Subcutaneous adipose tissue (tissue), 4 donors: ENCODE results near the gene MICAL2. TPM values are rescaled to one million over a fixed set of nuclear protein-coding genes. Genes with fewer than 3 reads are reported as not detected.

Experiments
- CTCF ChIP-seq: fragments of 450-650 bp; IDR thresholded peaks from one replicate; pipeline ENCODE4 v1.5.1; 2016; ENCODE audit warnings: low read depth, mild to moderate bottlenecking, control low read depth, antibody characterized with exemption, moderate library complexity
- total RNA-seq, 4 donors: library from RNA; depleted of rRNA; stranded (reverse); fragments of >200 nt; gene quantifications; one replicate each; pipeline ENCODE4 v1.1.0, GENCODE V29; 2016

The MICAL2 gene
- total RNA-seq, 4 donors from 2014 or later, result 11.4 to 28.4 (median 24.8) TPM

DNA sequence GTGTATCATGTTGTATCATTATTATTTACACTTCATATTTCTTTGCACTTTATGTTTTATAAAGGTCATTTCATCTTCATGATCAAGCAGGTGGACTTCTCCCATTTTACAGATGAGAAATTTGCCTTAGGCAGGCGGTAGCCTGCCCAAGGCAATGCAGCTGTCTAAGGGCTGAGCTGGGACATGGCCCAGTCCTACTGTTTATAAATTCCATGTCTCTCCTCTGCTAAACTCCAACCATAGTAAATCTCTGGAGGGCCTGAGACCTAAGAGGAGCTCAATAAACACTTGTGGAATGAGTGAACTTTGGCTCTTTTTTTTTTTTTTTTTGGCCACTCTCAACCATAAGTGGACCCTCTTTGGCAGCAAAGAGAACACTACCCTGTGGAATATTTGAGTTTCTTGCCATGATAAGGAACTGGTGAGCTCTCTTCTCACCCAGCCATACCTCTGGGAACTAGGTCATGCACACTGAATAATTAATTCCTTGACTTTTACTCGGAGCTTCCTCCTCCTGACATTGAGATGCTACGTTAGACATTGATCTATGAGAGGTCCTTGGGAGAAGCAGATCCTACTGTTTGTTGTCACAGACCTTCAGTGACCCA, 29.9 kb downstream of the MICAL2 start:
- TF ChIP-seq CTCF, result no peak

DNA sequence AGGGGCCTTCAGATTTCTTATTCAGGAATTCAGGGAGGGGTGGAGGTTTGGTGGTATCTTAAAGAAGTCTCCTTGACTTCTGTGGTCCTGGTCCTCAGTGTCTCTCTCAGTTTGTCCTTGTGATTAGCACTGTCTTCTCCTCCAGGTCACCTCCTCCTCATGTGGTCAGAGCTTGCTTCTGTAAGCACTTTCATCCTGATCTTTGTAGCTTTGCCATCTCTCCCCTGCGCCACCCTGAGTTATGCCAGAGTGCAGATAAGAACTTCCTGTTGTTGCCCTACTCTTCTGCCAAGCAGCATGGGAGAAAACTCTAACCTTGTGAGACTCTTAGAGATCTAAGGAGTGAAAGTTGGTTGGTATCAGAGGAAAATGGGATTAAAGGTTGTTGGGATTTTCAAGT, 30.9 kb downstream of the MICAL2 start:
- no peak for TF ChIP-seq CTCF

GRCh38 chr11:12142176-12142575, 31.8 kb downstream of the MICAL2 start:
- TF ChIP-seq CTCF, result no peak

DNA sequence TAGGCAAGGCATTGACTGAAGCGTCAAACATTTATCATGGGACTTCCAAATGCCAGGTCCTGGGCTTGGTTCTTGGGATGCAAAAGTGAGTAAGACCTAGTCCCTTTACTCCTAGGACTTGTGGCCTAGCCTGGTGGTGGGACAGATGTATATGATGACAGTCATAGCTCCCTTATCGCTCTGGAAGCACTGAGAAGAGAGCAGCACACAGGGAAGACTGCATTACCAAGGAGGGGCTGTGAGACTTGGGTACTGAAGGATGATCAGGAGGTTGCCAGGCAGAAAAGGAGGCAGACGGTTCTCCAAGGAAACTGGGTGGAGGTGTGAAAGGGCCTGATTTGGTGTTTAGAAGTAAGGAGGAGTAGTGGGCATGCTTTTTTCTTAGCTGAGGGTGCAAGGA, 32.5 kb downstream of the MICAL2 start:
- TF ChIP-seq CTCF, result no peak

GRCh38 chr11:12143461-12144258, 33.3 kb downstream of the MICAL2 start:
- no peak for TF ChIP-seq CTCF

DNA sequence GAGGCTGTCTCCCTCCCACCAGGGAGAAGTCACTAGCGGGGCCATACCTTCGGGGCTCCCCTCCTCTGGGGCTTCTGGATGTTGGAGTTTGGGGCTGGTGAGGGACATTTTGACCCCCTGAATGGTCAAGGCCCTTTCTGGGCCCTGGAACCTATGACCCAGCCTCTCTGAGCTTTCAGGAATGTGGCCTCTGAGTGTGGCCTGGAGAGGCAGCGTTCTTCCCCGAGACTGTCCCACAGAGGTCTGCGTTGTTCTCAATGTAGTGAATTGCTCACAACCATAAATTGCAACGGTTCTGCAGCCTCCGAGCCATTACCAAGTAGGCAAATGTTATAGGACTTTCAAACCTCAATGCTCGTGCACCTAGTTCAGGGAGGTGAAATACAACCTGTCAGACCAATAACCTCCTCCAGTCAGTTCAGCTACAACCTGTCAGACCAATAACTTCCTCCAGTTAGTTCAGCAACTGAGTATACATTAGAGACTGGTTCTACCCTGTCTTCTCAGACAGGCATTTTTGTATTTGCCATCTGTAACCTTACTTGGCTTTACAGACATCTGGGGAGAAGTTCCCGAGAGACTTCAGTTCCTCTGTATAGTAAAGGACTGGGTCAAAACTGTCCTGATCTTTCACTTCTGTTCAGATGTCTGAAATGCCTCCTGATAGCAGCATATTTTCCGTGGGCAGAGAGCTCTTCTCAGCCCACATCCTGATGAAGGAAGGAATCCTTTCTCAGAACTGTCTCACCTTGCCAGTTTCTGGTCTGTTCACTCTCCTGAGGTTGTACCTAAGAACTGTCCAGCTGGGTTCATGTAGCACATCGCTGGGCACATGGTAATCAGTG, 34.2 kb downstream of the MICAL2 start:
- no peak for TF ChIP-seq CTCF

GRCh38 chr11:12147827-12148226, 37.4 kb downstream of the MICAL2 start:
- TF ChIP-seq CTCF, result no peak
